GM18511 (cell line): ENCODE results near the gene CEP290.
"Not testable (repeated sequence)": the region's sequence is repeated elsewhere in the genome, so short reads cannot be mapped to it uniquely, and the experiment has no call there.

Experiments used
- ATAC-seq: cut with Tn5 transposase; IDR thresholded peaks from one replicate; pipeline ENCODE4 v1.9.1; 2021; ENCODE audit warnings: mild to moderate bottlenecking, moderate library complexity; ENCODE audit not compliant: unreplicated experiment

The CEP290 gene

GRCh38 chr12:88144546-88145468, 2.9 kb upstream of the CEP290 start:
- no peak for ATAC-seq

- no peak for ATAC-seq
Observed at GRCh38 chr12:88144037-88144436, 2.1 kb upstream of the CEP290 start.

GRCh38 chr12:88142610-88142991, 713 bp upstream of the CEP290 start:
- peak; percentile 14 for ATAC-seq

GRCh38 chr12:88141425-88141773, 489 bp downstream of the CEP290 start:
- no peak for ATAC-seq

- not testable (repeated sequence) for ATAC-seq
Observed at GRCh38 chr12:88139711-88140110, 2.2 kb downstream of the CEP290 start.

GRCh38 chr12:88133181-88133580, 8.7 kb downstream of the CEP290 start:
- ATAC-seq, result not testable (repeated sequence)

- ATAC-seq, result no peak
Observed at GRCh38 chr12:88132392-88132791, 9.5 kb downstream of the CEP290 start.

- no peak for ATAC-seq
Observed at GRCh38 chr12:88127855-88128254, 14.0 kb downstream of the CEP290 start.

GRCh38 chr12:88127099-88127498, 14.8 kb downstream of the CEP290 start:
- ATAC-seq, result no peak

- ATAC-seq, result no peak
Observed at GRCh38 chr12:88122666-88123065, 19.2 kb downstream of the CEP290 start.

GRCh38 chr12:88113871-88114270, 28.0 kb downstream of the CEP290 start:
- ATAC-seq, result no peak

GRCh38 chr12:88111074-88111652, 30.7 kb downstream of the CEP290 start:
- ATAC-seq, result peak; percentile 75

GRCh38 chr12:88108021-88108420, 33.9 kb downstream of the CEP290 start:
- ATAC-seq, result no peak

GRCh38 chr12:88093573-88093972, 48.3 kb downstream of the CEP290 start:
- no peak for ATAC-seq

- no peak for ATAC-seq
Observed at GRCh38 chr12:88092771-88093170, 49.1 kb downstream of the CEP290 start.

- no peak for ATAC-seq
Observed at GRCh38 chr12:88084210-88084609, 57.7 kb downstream of the CEP290 start.

- no peak for ATAC-seq
Observed at GRCh38 chr12:88083634-88084033, 58.3 kb downstream of the CEP290 start.

- ATAC-seq, result no peak
Observed at GRCh38 chr12:88081247-88081646, 60.6 kb downstream of the CEP290 start.

- ATAC-seq, result no peak
Observed at GRCh38 chr12:88067301-88067700, 74.6 kb downstream of the CEP290 start.

- ATAC-seq, result peak; percentile 94
Observed at GRCh38 chr12:88063375-88063774, 78.5 kb downstream of the CEP290 start.

- peak; percentile 77 for ATAC-seq
Observed at GRCh38 chr12:88062474-88062873, 79.4 kb downstream of the CEP290 start.

- no peak for ATAC-seq
Observed at GRCh38 chr12:88058719-88059077, 83.2 kb downstream of the CEP290 start.
